HepG2 (cell line): ENCODE data around the gene KRTAP9-7. TPM values are rescaled to one million over a fixed set of nuclear protein-coding genes. Genes with fewer than 3 reads are reported as not detected.

Experiments
- ATAC-seq: fragments of 200-7000 bp; cut with Tn5 transposase; 3 replicates; pipeline ENCODE4 v1.9.1; 2020; ENCODE audit warnings: mild to moderate bottlenecking, moderate library complexity
- BruUV-seq: library from RNA; stranded (reverse); fragments of 400-500 nt; replicated peaks from 2 replicates; lab custom pipeline; 2021; lab: Mats Ljungman, UMichigan
- CTCF ChIA-PET: fragments of 300-600 bp; formaldehyde crosslinking; extraction: SDS; loops from one replicate; lab custom pipeline; 2021; ENCODE audit warnings: low total read pairs, inconsistent platforms, low intra/inter-chr PET ratio; lab: Yijun Ruan, JAX
- POLR2A ChIA-PET: fragments of 350-600 bp; sonication (Branson Sonifier 250); formaldehyde crosslinking; loops from one replicate; lab custom pipeline; 2020; ENCODE audit warnings: antibody characterized with exemption, inconsistent platforms; lab: Yijun Ruan, JAX
- DNase-seq: peaks from one replicate; pipeline ENCODE4 v3.0.0-alpha.2; 2015; ENCODE audit warnings: low spot score
- FAIRE-seq: peaks from 3 replicates; lab custom pipeline; 2011; peaks lifted over from hg19 to GRCh38; lab: Jason Lieb, UNC
- H2AFZ ChIP-seq: one replicate; pipeline ENCODE4 v1.6.1; 2011; ENCODE audit warnings: low read length, inconsistent platforms
- H3K27ac ChIP-seq: fragments of 300-600 bp; 3 replicates; pipeline ENCODE4 v1.8.0; 2011; ENCODE audit warnings: mixed run types, mild to moderate bottlenecking, mixed read lengths, low read length, inconsistent platforms; ENCODE audit not compliant: insufficient read depth; ENCODE audit errors: extremely low read length
- H3K27me3 ChIP-seq, 2 experiments: fragments of 200-600 bp in 1 of 2; 2 replicates in 1 of 2; 3 replicates in 1 of 2; pipeline versions ENCODE4 v1.6.0 to v1.8.0; 2011; ENCODE audit warnings: low read length in 2 of 2, mild to moderate bottlenecking in 2 of 2, moderate library complexity in 2 of 2, inconsistent platforms in 1 of 2; ENCODE audit not compliant: insufficient read depth in 2 of 2, control insufficient read depth in 1 of 2
- H3K36me3 ChIP-seq, 2 experiments: fragments of 200-600 bp in 1 of 2; replicated peaks in 1 of 2; 2 replicates in 1 of 2; 3 replicates in 1 of 2; pipeline versions ENCODE4 v1.5.1 to v1.8.0; 2011; ENCODE audit warnings: low read length in 2 of 2, inconsistent platforms in 1 of 2; ENCODE audit not compliant: insufficient read depth in 2 of 2, control insufficient read depth in 1 of 2
- H3K4me1 ChIP-seq: 2 replicates; pipeline ENCODE4 v1.5.1; 2012; ENCODE audit warnings: low read length, inconsistent platforms; ENCODE audit not compliant: insufficient read depth
- H3K4me2 ChIP-seq: 2 replicates; pipeline ENCODE4 v1.6.0; 2011; ENCODE audit warnings: low read depth, low read length, inconsistent platforms
- H3K4me3 ChIP-seq, 3 experiments: fragments of 200-600 bp in 1 of 3; sonication (generic), shearing (Covaris generic) in 1 of 3; replicated peaks in 1 of 3; 2 replicates each; pipeline ENCODE4 v1.5.1; 2011 to 2016; ENCODE audit warnings: low read length in 3 of 3, inconsistent platforms in 2 of 3, low read depth in 2 of 3, mild to moderate bottlenecking in 2 of 3, control low read depth in 1 of 3, mixed read lengths in 1 of 3; ENCODE audit not compliant: insufficient read depth in 1 of 3
- H3K79me2 ChIP-seq: one replicate; pipeline ENCODE4 v1.6.1; 2011; ENCODE audit warnings: low read length, inconsistent platforms; ENCODE audit not compliant: insufficient read depth
- H3K9ac ChIP-seq: 2 replicates; pipeline ENCODE4 v1.6.0; 2011; ENCODE audit warnings: mild to moderate bottlenecking, low read depth, low read length, inconsistent platforms; ENCODE audit not compliant: insufficient read depth
- H3K9me3 ChIP-seq: 2 replicates; pipeline ENCODE4 v1.5.1; 2012; ENCODE audit warnings: mild to moderate bottlenecking, low read length
- H4K20me1 ChIP-seq: 2 replicates; pipeline ENCODE4 v1.6.0; 2011; ENCODE audit warnings: inconsistent platforms, mild to moderate bottlenecking, low read length, moderate library complexity; ENCODE audit not compliant: insufficient read depth
- ATF1 ChIP-seq: IDR thresholded peaks from 2 replicates; pipeline ENCODE4 v1.6.1; 2016; ENCODE audit warnings: mild to moderate bottlenecking, control low read depth
- HNRNPH1 ChIP-seq: fragments of 200-400 bp; formaldehyde crosslinking; optimal IDR thresholded peaks from 2 replicates; pipeline ENCODE3; 2017; ENCODE audit warnings: mild to moderate bottlenecking, low read depth, low read length
- KMT2B ChIP-seq: IDR thresholded peaks from 2 replicates; pipeline ENCODE4 v1.6.1; 2016; ENCODE audit warnings: missing genetic modification reagents, missing compliant biosample characterization
- SAP130 ChIP-seq: IDR thresholded peaks from 2 replicates; pipeline ENCODE4 v1.6.1; 2016; ENCODE audit warnings: low read depth
- SP2 ChIP-seq: sonication (generic); formaldehyde crosslinking; IDR thresholded peaks from 2 replicates; pipeline ENCODE4 v1.5.1; 2020; ENCODE audit warnings: mild to moderate bottlenecking, missing genetic modification reagents
- ZBTB20 ChIP-seq: sonication (generic); formaldehyde crosslinking; IDR thresholded peaks from 2 replicates; pipeline ENCODE4 v1.8.1; 2023; ENCODE audit warnings: missing genetic modification reagents, low read depth, mild to moderate bottlenecking, borderline replicate concordance
- ZNF136 ChIP-seq: sonication (generic); formaldehyde crosslinking; IDR thresholded peaks from 2 replicates; pipeline ENCODE4 v1.8.1; 2022; ENCODE audit warnings: low read depth, mild to moderate bottlenecking, moderate library complexity, missing genetic modification reagents
- ZNF354B ChIP-seq: sonication (generic); formaldehyde crosslinking; IDR thresholded peaks from 2 replicates; pipeline ENCODE4 v1.8.0; 2022; ENCODE audit warnings: mild to moderate bottlenecking, missing genetic modification reagents
- ZNF367 ChIP-seq: sonication (generic); formaldehyde crosslinking; IDR thresholded peaks from 2 replicates; pipeline ENCODE4 v1.4.0; 2020; ENCODE audit warnings: missing genetic modification reagents, borderline replicate concordance
- ZNF382 ChIP-seq: sonication (generic); formaldehyde crosslinking; IDR thresholded peaks from 2 replicates; pipeline ENCODE4 v1.5.0; 2020; ENCODE audit warnings: missing genetic modification reagents, mild to moderate bottlenecking, borderline replicate concordance
- ZNF543 ChIP-seq: sonication (generic); formaldehyde crosslinking; IDR thresholded peaks from 2 replicates; pipeline ENCODE4 v1.4.0; 2020; ENCODE audit warnings: mild to moderate bottlenecking, missing genetic modification reagents
- ZNF570 ChIP-seq: sonication (generic); formaldehyde crosslinking; IDR thresholded peaks from 2 replicates; pipeline ENCODE4 v1.4.0; 2020; ENCODE audit warnings: mild to moderate bottlenecking, missing genetic modification reagents, borderline replicate concordance
- ZSCAN20 ChIP-seq: sonication (generic); formaldehyde crosslinking; IDR thresholded peaks from 2 replicates; pipeline ENCODE4 v1.4.0; 2020; ENCODE audit warnings: missing genetic modification reagents, mild to moderate bottlenecking, borderline replicate concordance
- WGBS: methylation state at CpG from one replicate; pipeline ENCODE4 v1.1.6; 2017; ENCODE audit warnings: low lambda C conversion rate; 5-methylcytosine and 5-hydroxymethylcytosine counted together
- in situ Hi-C: cut with HindIII; loops from 2 replicates; pipeline ENCODE4 v1.10.0; 2017; ENCODE audit warnings: low pct_unique_long_range_greater_than_20kb; ENCODE audit not compliant: extremely low pct_ligation_motif_present
- intact Hi-C: fragments of 100-400 bp; cut with micrococcal nuclease; formaldehyde crosslinking; loops from one replicate; pipeline ENCODE4 v1.10.0; 2022; ENCODE audit not compliant: unreplicated experiment
- polyA plus RNA-seq, 8 experiments: library from polyadenylated mRNA; depleted of rRNA in 3 of 8; stranded (reverse) in 7 of 8; unstranded in 1 of 8; fragments of >200 nt; fragmentation: Illumina TruSeq in 4 of 8; extraction: Trizol in 4 of 8; gene quantifications; 2 replicates each; pipeline versions ENCODE4 v1.2.1 to v1.2.3, GENCODE V29; 2011 to 2016; ENCODE audit warnings: low read depth in 4 of 8, missing spikeins in 1 of 8, mixed read lengths in 1 of 8; ENCODE audit not compliant: insufficient read depth in 1 of 8
- total RNA-seq, 5 experiments: library from RNA; depleted of rRNA; stranded (reverse); fragments of >200 nt; fragmentation: Illumina TruSeq; extraction: Trizol; gene quantifications; 2 replicates each; pipeline ENCODE4 v1.2.3, GENCODE V29; 2016; ENCODE audit warnings: low read depth in 1 of 5
- TF ChIP-seq, protein P1 (sequence below): sonication (generic); formaldehyde crosslinking; IDR thresholded peaks from 2 replicates; pipeline ENCODE4 v1.9.0; 2022; ENCODE audit warnings: low read depth, missing genetic modification reagents
- TF ChIP-seq, protein P2 (sequence below): sonication (generic); formaldehyde crosslinking; IDR thresholded peaks from 2 replicates; pipeline ENCODE4 v1.5.0; 2020; ENCODE audit warnings: mild to moderate bottlenecking, missing genetic modification reagents
- TF ChIP-seq, protein P3 (sequence below): sonication (generic); formaldehyde crosslinking; IDR thresholded peaks from 2 replicates; pipeline ENCODE4 v1.5.1; 2020; ENCODE audit warnings: mild to moderate bottlenecking, missing genetic modification reagents, borderline replicate concordance
- TF ChIP-seq, protein P4 (sequence below): sonication (generic); formaldehyde crosslinking; IDR thresholded peaks from 2 replicates; pipeline ENCODE4 v1.4.0; 2020; ENCODE audit warnings: missing genetic modification reagents, mild to moderate bottlenecking, borderline replicate concordance

Gene KRTAP9-7
- total and polyA plus RNA-seq, 2 of the 13 experiments (the other 11 are each of a cell fraction or from before 2014, with no cell fraction given) = not detected

DNA sequence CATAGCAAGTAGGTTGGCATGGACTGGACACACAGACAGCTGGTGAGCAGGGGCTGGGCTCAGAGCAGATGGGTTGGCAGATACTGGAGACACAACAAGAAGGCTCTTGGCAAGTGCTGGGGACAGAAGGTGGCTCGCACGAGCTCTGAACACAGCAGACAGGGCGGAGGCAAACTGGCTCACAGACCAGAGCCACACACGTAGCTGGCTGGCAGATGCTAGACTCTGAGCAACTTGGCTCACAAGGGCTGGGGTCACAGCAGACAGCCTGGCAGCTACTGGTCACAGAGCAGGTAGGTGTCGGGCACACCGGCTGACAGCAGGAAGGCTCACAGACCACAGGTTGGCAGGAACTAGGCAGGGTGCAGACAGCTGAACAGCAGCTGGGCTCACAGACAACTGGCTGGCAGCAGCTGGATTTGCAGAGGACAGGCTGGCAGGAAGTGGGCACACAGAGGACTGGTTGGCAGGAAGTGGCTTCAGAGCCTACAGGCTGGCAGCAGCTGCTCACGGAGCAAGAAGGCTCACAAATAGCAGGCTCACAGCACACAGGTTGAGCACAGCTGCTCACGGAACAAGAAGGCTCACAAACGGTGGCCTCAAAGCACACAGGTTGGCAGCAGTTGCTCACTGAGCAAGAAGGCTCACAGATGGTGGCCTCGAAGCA is 32.9 kb downstream of the KRTAP9-7 start:
- H4K20me1 ChIP-seq = no peaks in the 10 kb centered on the region
- intact Hi-C loops (no loop called here), in situ Hi-C loops (no loop called here)
- no peaks in the 10 kb centered on the region for H3K4me1 ChIP-seq
- 67% methylated on average over 2 of the region's 10 CpGs for WGBS
- H3K27me3 ChIP-seq = peaks cover 3 to 29% of the 10 kb centered on the region in 2 experiments; a peak in 3 of 5 replicates
- H3K79me2 ChIP-seq = no peaks in the 10 kb centered on the region
- H3K9ac ChIP-seq = no peak overlapping the region
- CTCF ChIA-PET = no interaction called here
- no TSS peak for BruUV-seq
- H2AFZ ChIP-seq = no peak overlapping the region
- POLR2A ChIA-PET = no interaction called here
- no peaks in the 10 kb centered on the region for H3K9me3 ChIP-seq
- H3K4me2 ChIP-seq = no peak overlapping the region
- TF ChIP-seq, protein P1, sequence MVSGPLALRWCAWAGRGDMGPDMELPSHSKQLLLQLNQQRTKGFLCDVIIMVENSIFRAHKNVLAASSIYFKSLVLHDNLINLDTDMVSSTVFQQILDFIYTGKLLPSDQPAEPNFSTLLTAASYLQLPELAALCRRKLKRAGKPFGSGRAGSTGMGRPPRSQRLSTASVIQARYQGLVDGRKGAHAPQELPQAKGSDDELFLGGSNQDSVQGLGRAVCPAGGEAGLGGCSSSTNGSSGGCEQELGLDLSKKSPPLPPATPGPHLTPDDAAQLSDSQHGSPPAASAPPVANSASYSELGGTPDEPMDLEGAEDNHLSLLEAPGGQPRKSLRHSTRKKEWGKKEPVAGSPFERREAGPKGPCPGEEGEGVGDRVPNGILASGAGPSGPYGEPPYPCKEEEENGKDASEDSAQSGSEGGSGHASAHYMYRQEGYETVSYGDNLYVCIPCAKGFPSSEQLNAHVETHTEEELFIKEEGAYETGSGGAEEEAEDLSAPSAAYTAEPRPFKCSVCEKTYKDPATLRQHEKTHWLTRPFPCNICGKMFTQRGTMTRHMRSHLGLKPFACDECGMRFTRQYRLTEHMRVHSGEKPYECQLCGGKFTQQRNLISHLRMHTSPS (CRISPR knock-in tag) = no peak
- TF ChIP-seq ZNF570 (no peak), SP2 (CRISPR knock-in tag) (no peak), SAP130 (CRISPR knock-in tag) (no peak), ZNF382 (CRISPR knock-in tag) (no peak), ZSCAN20 (CRISPR knock-in tag) (no peak), ZNF543 (no peak), KMT2B (CRISPR knock-in tag) (no peak), ZNF354B (no peak), ZNF136 (no peak), ATF1 (CRISPR knock-in tag) (no peak), ZNF367 (CRISPR knock-in tag) (no peak), HNRNPH1 (no peak), ZBTB20 (no peak)
- TF ChIP-seq, protein P2, sequence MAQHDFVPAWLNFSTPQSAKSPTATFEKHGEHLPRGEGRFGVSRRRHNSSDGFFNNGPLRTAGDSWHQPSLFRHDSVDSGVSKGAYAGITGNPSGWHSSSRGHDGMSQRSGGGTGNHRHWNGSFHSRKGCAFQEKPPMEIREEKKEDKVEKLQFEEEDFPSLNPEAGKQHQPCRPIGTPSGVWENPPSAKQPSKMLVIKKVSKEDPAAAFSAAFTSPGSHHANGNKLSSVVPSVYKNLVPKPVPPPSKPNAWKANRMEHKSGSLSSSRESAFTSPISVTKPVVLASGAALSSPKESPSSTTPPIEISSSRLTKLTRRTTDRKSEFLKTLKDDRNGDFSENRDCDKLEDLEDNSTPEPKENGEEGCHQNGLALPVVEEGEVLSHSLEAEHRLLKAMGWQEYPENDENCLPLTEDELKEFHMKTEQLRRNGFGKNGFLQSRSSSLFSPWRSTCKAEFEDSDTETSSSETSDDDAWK (CRISPR knock-in tag) = no peak
- TF ChIP-seq, protein P3, sequence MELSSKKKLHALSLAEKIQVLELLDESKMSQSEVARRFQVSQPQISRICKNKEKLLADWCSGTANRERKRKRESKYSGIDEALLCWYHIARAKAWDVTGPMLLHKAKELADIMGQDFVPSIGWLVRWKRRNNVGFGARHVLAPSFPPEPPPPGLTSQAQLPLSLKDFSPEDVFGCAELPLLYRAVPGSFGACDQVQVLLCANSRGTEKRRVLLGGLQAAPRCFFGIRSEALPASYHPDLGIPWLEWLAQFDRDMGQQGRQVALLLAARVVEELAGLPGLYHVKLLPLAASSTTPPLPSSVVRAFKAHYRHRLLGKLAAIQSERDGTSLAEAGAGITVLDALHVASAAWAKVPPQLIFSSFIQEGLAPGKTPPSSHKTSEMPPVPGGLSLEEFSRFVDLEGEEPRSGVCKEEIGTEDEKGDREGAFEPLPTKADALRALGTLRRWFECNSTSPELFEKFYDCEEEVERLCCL = no peak
- TF ChIP-seq, protein P4, sequence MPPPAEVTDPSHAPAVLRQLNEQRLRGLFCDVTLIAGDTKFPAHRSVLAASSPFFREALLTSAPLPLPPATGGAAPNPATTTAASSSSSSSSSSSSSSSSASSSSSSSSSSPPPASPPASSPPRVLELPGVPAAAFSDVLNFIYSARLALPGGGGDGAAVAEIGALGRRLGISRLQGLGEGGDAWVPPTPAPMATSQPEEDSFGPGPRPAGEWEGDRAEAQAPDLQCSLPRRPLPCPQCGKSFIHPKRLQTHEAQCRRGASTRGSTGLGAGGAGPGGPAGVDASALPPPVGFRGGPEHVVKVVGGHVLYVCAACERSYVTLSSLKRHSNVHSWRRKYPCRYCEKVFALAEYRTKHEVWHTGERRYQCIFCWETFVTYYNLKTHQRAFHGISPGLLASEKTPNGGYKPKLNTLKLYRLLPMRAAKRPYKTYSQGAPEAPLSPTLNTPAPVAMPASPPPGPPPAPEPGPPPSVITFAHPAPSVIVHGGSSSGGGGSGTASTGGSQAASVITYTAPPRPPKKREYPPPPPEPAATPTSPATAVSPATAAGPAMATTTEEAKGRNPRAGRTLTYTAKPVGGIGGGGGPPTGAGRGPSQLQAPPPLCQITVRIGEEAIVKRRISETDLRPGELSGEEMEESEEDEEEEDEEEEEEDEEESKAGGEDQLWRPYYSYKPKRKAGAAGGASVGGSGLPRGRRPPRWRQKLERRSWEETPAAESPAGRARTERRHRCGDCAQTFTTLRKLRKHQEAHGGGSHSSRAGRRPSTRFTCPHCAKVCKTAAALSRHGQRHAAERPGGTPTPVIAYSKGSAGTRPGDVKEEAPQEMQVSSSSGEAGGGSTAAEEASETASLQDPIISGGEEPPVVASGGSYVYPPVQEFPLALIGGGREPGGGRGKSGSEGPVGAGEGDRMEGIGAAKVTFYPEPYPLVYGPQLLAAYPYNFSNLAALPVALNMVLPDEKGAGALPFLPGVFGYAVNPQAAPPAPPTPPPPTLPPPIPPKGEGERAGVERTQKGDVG (CRISPR knock-in tag) = no peak
- H3K4me3 ChIP-seq = no peak overlapping the region
- H3K36me3 ChIP-seq = no peaks in the 10 kb centered on the region
- DNase-seq (no peak), FAIRE-seq (no peak), ATAC-seq (no peak; the same call in 2 of the 3 replicates)
- H3K27ac ChIP-seq = no peak overlapping the region
